ENCODE data around the gene SYNE1.
"Not testable (repeated sequence)": the region's sequence is repeated elsewhere in the genome, so short reads cannot be mapped to it uniquely, and the experiment has no call there.

The SYNE1 gene

DNA sequence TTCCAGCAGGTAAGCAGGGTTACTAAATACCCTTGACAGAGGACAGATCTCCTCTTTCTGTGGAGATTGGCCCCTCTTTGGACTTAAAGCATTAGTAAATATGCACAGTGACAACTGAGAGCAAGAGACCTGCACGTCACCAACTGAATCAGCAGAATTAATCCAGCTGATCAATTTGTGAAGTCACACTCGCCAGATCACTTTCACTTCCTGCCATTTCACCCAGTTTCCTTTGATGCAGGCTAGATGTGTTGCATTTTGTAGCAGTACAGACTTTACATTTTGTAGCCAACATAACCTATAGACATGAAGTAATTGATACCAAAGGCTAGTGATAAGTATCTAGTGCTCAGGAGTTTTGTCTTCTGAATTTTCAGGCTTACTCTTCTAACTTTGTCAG, 11.9 kb downstream of the SYNE1 start:
- no peak for DNase-seq

- not testable (repeated sequence) for DNase-seq
Measured at GRCh38 chr6:152614776-152615175, 22.4 kb downstream of the SYNE1 start.

- DNase-seq, result no peak
Measured at GRCh38 chr6:152609125-152609670, 28.0 kb downstream of the SYNE1 start.

GRCh38 chr6:152605941-152606340, 31.2 kb downstream of the SYNE1 start:
- DNase-seq, result no peak

- DNase-seq, result no peak
Measured at GRCh38 chr6:152605342-152605741, 31.8 kb downstream of the SYNE1 start.

DNA sequence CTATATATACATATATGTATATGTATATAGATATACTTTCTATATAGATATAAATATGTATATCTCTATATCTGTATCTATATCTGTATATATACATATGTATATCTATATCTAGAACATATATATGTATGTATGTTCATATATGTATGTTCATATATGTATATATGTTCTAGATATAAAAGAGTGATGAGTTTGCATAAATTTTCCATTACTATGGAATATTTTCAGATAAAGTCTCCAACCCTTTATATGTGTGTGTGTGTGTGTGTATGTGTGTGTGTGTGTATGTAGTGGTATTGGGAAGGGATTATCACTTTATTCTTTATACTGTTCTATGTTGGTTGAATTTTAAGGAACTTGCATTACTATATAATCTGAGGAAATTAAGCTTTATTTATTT, 33.3 kb downstream of the SYNE1 start:
- no peak for DNase-seq

- no peak for DNase-seq
Measured at GRCh38 chr6:152600022-152600421, 37.1 kb downstream of the SYNE1 start.

GRCh38 chr6:152598901-152599537, 38.1 kb downstream of the SYNE1 start:
- no peak for DNase-seq

DNA sequence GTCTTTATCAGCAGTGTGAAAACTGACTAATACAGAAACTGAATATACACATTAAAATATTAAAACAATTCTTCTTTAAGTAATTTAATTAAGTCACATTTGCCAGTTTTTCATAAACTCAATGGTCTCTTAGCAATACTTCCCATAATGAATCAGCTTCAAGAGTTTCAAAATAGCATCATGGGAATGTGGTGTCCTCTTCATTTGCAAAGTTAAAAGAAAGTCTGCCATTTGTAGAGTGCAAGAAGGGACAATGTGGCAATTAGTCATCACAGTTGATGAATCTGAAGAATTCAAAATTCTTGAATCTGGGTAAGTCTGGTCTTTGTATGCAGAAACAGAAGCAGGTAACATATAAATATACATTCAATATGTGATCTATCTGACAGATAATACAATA, 38.7 kb downstream of the SYNE1 start:
- no peak for DNase-seq

GRCh38 chr6:152596726-152597125, 40.4 kb downstream of the SYNE1 start:
- DNase-seq, result no peak

DNA sequence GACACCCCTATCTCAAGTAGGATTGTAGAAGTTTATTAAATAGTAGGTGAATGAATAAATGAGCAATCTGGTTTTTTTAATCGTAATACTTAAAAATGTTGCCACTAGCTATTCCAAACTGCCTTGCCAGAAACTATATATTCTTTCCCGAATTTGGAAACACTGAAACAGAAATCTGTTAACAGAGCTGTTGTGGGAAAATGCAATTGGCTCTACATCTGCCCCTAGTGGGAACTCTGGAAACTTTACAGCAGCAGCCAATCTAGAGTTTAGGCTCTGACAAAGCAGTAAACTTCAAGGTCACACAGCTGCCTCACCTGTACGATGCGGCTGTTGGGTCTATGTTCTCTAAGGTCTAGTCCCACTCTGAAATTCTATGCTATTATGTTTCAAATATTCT, 41.7 kb downstream of the SYNE1 start:
- DNase-seq, result no peak

GRCh38 chr6:152594701-152595100, 42.5 kb downstream of the SYNE1 start:
- no peak for DNase-seq

DNA sequence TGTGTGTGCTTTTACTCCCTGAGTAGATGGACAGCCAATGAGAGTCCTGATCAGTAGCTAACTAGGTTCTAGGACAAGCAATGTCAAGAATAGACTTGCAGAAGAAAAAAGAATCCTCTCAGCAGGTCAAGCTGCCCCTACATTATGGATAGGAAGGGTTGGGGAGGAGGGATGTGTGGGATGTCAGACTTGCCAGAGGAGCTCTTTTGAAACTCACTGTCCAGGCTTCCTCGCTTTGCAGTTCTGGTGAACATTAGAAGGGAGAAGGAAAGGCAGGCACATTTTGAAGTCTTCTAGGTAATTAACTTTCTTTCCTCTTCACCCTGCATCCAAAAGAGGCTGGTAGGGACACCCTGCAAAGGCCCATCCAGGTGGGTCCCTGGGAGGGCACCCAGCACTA, 48.7 kb downstream of the SYNE1 start:
- no peak for DNase-seq

GRCh38 chr6:152587473-152587872, 49.7 kb downstream of the SYNE1 start:
- DNase-seq, result no peak

- no peak for DNase-seq
Measured at GRCh38 chr6:152585236-152585635, 51.9 kb downstream of the SYNE1 start.

DNA sequence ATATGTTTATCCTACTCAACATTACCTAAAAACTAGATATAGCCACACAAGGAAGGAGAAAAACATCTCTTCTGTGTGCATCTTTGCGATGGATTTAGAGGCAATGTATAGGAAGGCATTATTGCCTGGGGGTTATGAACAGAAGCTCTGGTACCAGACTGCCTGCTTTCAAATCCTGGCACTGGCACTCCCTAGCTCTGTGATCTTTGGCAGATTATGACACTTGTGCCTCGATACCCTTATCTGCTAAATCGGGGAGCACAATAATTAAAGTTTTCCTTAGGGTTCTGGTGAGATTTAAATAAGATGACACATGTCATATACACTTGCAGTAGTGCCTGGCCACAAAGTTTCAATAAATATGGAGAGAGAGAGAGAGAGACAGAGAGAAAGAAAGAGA, 53.3 kb downstream of the SYNE1 start:
- DNase-seq, result no peak

- no peak for DNase-seq
Measured at GRCh38 chr6:152576525-152576924, 60.6 kb downstream of the SYNE1 start.

DNA sequence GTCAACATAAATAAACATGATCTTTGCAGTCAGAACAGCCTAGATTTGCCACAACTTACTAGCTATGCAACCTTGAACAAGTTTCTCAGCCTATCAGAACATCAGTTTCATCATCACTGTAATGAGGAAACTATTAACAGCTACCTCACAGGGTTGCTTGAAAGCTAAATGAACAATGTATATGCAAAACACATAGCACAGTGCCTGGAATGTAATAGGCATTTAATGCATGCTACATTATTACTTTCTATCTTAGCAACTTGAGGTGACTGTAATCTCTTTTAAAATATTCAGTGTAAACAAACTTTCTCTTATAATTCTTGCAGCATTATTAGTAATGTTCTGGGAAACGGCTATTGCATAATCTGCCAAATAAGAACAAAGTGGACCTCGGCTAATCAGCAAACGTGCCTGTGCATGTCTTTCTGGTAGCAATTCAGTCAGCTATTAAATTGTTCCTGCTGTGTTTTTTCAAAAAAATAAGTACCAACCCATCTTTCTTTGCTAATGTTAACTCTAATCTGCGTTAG, 61.5 kb downstream of the SYNE1 start:
- DNase-seq, result no peak

GRCh38 chr6:152575161-152575560, 62.0 kb downstream of the SYNE1 start:
- no peak for DNase-seq

GRCh38 chr6:152573762-152574161, 63.4 kb downstream of the SYNE1 start:
- no peak for DNase-seq

DNA sequence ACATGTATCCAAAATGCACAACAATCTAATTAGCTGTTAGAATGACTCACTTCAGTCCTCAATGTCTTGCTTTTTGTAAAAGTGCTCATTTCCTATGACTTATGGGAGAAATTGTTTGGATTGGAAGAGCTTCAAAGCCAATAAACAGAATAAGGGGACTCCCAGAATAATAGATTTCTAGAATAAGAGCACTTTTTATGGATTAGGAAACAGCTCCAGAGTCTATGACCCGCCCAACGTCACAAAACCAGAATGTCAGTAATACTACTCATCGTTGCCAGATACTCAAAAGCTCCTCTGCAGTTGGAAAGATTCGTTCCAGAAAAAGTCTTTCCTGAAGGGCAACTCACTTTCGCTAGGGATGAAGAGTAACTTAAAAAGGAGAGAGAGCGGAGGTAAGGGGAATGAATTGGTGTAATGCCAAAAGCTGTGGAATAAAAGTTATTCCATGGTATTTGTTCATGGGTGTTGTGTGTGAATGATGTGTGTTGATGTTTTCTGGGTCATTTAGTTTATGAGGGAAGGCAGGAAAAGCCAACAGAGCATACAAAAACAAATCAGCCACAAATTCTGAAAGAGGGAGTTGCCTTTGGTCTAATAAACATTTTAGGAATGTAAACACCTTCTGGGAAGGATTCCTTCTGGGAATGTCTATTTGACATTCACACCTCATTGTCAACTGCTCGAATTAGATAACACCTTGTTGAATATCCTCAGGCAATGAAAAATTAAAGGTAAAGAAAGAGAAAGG, 64.6 kb downstream of the SYNE1 start:
- no peak for DNase-seq

- no peak for DNase-seq
Measured at GRCh38 chr6:152571943-152572337, 65.2 kb downstream of the SYNE1 start.

- no peak for DNase-seq
Measured at GRCh38 chr6:152571089-152571488, 66.1 kb downstream of the SYNE1 start.

Data from NK-92 treated with Interleukin-12 subunit alpha and Interleukin-12 subunit beta, amount 100 ng/mL, for 24 hours (cell line).